GM12878 (cell line): ENCODE results near the gene EIF6. TPM values are rescaled to one million over a fixed set of nuclear protein-coding genes. Genes with fewer than 3 reads are reported as not detected.

ENCODE experiments used
- ATAC-seq: fragments of 200-7000 bp; cut with Tn5 transposase; 3 replicates; pipeline ENCODE4 v1.9.1; 2020; ENCODE audit warnings: mild to moderate bottlenecking, moderate library complexity
- BruUV-seq: library from RNA; stranded (reverse); fragments of 400-500 nt; replicated peaks from 2 replicates; lab custom pipeline; 2021; lab: Mats Ljungman, UMichigan
- CTCF ChIA-PET: fragments of 300-600 bp; sonication (Branson Sonifier 250); formaldehyde crosslinking; extraction: SDS; loops from one replicate; lab custom pipeline; 2021; ENCODE audit warnings: inconsistent platforms; lab: Yijun Ruan, JAX
- POLR2A ChIA-PET: fragments of 350-600 bp; formaldehyde crosslinking; extraction: SDS; loops from one replicate; lab custom pipeline; 2021; ENCODE audit warnings: inconsistent platforms; lab: Charles Lee
- RAD21 ChIA-PET: fragments of 300-600 bp; sonication (Branson Sonifier 250); formaldehyde crosslinking; loops from one replicate; lab custom pipeline; 2023; ENCODE audit warnings: antibody characterized with exemption; ENCODE audit not compliant: unreplicated experiment; lab: Charles Lee
- SMC1A ChIA-PET: fragments of 300-600 bp; sonication (Branson Sonifier 250); formaldehyde crosslinking; loops from one replicate; lab custom pipeline; 2023; ENCODE audit not compliant: unreplicated experiment, uncharacterized antibody; lab: Charles Lee
- DNase-seq: peaks from one replicate; pipeline ENCODE4 v3.0.0-alpha.2; 2011; ENCODE audit warnings: low read depth, low spot score
- FAIRE-seq: peaks from 3 replicates; lab custom pipeline; 2011; peaks lifted over from hg19 to GRCh38; lab: Jason Lieb, UNC
- H2AFZ ChIP-seq: 2 replicates; pipeline ENCODE4 v1.6.0; 2011; ENCODE audit warnings: low read depth, low read length, control low read depth; ENCODE audit not compliant: control insufficient read depth
- H3K27ac ChIP-seq: 2 replicates; pipeline ENCODE4 v1.5.1; 2011; ENCODE audit warnings: control low read depth; ENCODE audit not compliant: control insufficient read depth, insufficient read depth
- H3K27me3 ChIP-seq, 2 experiments: replicated peaks in 1 of 2; 2 replicates each; pipeline versions ENCODE4 v1.6.0 to v1.6.1; 2011; ENCODE audit warnings: low read length in 1 of 2; ENCODE audit not compliant: control insufficient read depth in 2 of 2, insufficient read depth in 2 of 2
- H3K36me3 ChIP-seq, 2 experiments: 2 replicates each; pipeline ENCODE4 v1.5.1; 2011; ENCODE audit warnings: low read length in 1 of 2; ENCODE audit not compliant: control insufficient read depth in 2 of 2, insufficient read depth in 2 of 2
- H3K4me1 ChIP-seq: 2 replicates; pipeline ENCODE4 v1.6.1; 2011; ENCODE audit warnings: mild to moderate bottlenecking, low read length, moderate library complexity, mixed read lengths; ENCODE audit not compliant: control insufficient read depth, insufficient read depth
- H3K4me2 ChIP-seq: 2 replicates; pipeline ENCODE4 v1.6.0; 2011; ENCODE audit warnings: control low read depth; ENCODE audit not compliant: control insufficient read depth, insufficient read depth
- H3K4me3 ChIP-seq: fragments of 200-600 bp; sonication (generic); 2 replicates; pipeline ENCODE4 v1.5.1; 2016
- H3K79me2 ChIP-seq: 2 replicates; pipeline ENCODE4 v1.6.0; 2011; ENCODE audit warnings: low read length; ENCODE audit not compliant: control insufficient read depth, insufficient read depth
- H3K9ac ChIP-seq: 2 replicates; pipeline ENCODE4 v1.8.0; 2011; ENCODE audit warnings: low read length, control low read depth, mixed read lengths; ENCODE audit not compliant: control insufficient read depth, insufficient read depth
- H3K9me3 ChIP-seq: replicated peaks from 3 replicates; pipeline ENCODE4 v1.5.1; 2011; ENCODE audit warnings: mild to moderate bottlenecking, low read length; ENCODE audit not compliant: control insufficient read depth, insufficient read depth
- H4K20me1 ChIP-seq: 2 replicates; pipeline ENCODE4 v1.6.0; 2011; ENCODE audit not compliant: control insufficient read depth, insufficient read depth
- BACH1 ChIP-seq: fragments of 450-650 bp; IDR thresholded peaks from 2 replicates; pipeline ENCODE4 v1.6.1; 2017; ENCODE audit warnings: mild to moderate bottlenecking, borderline replicate concordance
- BMI1 ChIP-seq: fragments of 450-650 bp; IDR thresholded peaks from 2 replicates; pipeline ENCODE4 v1.6.1; 2016; ENCODE audit warnings: mild to moderate bottlenecking, moderate library complexity, borderline replicate concordance
- CHD1 ChIP-seq: IDR thresholded peaks from 2 replicates; pipeline ENCODE4 v1.6.1; 2012; ENCODE audit warnings: low read depth, low read length, improper control_type of control experiment
- CREB1 ChIP-seq: IDR thresholded peaks from 2 replicates; pipeline ENCODE4 v1.6.1; 2012; ENCODE audit warnings: low read depth, mild to moderate bottlenecking, inconsistent platforms
- ETV6 ChIP-seq, 2 experiments: fragments of 450-650 bp in 1 of 2; IDR thresholded peaks in 1 of 2; conservative IDR thresholded peaks in 1 of 2; 2 replicates each; pipeline ENCODE4 v1.6.1; 2014; ENCODE audit warnings: antibody characterized with exemption in 1 of 2, borderline replicate concordance in 1 of 2, low read depth in 1 of 2, mild to moderate bottlenecking in 1 of 2, moderate library complexity in 1 of 2
- KLF5 ChIP-seq: fragments of 450-650 bp; IDR thresholded peaks from 2 replicates; pipeline ENCODE4 v1.6.1; 2014; ENCODE audit warnings: mild to moderate bottlenecking; ENCODE audit not compliant: partially characterized antibody
- LARP7 ChIP-seq: fragments of 450-650 bp; IDR thresholded peaks from 2 replicates; pipeline ENCODE4 v1.6.1; 2017; ENCODE audit warnings: mild to moderate bottlenecking
- MEF2B ChIP-seq: fragments of 450-650 bp; IDR thresholded peaks from 2 replicates; pipeline ENCODE4 v1.6.1; 2018; ENCODE audit warnings: mild to moderate bottlenecking, moderate library complexity; ENCODE audit not compliant: partially characterized antibody, poor library complexity, severe bottlenecking
- MYC ChIP-seq: IDR thresholded peaks from 2 replicates; pipeline ENCODE4 v1.6.1; 2011; ENCODE audit warnings: mild to moderate bottlenecking, low read length, moderate library complexity, inconsistent platforms; ENCODE audit not compliant: insufficient read depth, insufficient replicate concordance, insufficient read length, severe bottlenecking
- NR2C2 ChIP-seq: IDR thresholded peaks from 2 replicates; pipeline ENCODE4 v1.6.1; 2011; ENCODE audit warnings: borderline replicate concordance, low read depth; ENCODE audit not compliant: control insufficient read depth, insufficient read length
- RELA ChIP-seq: fragments of 450-650 bp; IDR thresholded peaks from 2 replicates; pipeline ENCODE4 v1.8.0; 2014; ENCODE audit warnings: borderline replicate concordance; ENCODE audit not compliant: partially characterized antibody
- SMAD5 ChIP-seq: IDR thresholded peaks from 2 replicates; pipeline ENCODE4 v1.6.1; 2016; ENCODE audit warnings: antibody characterized with exemption, low read depth
- STAT1 ChIP-seq: fragments of 450-650 bp; conservative IDR thresholded peaks from 2 replicates; pipeline ENCODE4 v1.6.1; 2014; ENCODE audit warnings: antibody characterized with exemption, mild to moderate bottlenecking
- STAT3 ChIP-seq: IDR thresholded peaks from 2 replicates; pipeline ENCODE4 v1.6.1; 2011; ENCODE audit warnings: low read depth, low read length, improper control_type of control experiment
- TAF1 ChIP-seq: IDR thresholded peaks from 2 replicates; pipeline ENCODE4 v1.6.1; 2011; ENCODE audit warnings: mild to moderate bottlenecking, low read depth, low read length, borderline replicate concordance
- ZNF217 ChIP-seq: fragments of 450-650 bp; IDR thresholded peaks from 2 replicates; pipeline ENCODE4 v1.6.1; 2017; ENCODE audit warnings: antibody characterized with exemption, mild to moderate bottlenecking
- ZNF384 ChIP-seq: IDR thresholded peaks from 2 replicates; pipeline ENCODE4 v1.6.1; 2012; ENCODE audit warnings: low read depth, mild to moderate bottlenecking, low read length, improper control_type of control experiment, borderline replicate concordance
- ZZZ3 ChIP-seq: IDR thresholded peaks from 2 replicates; pipeline ENCODE4 v1.6.1; 2011; ENCODE audit warnings: low read depth; ENCODE audit not compliant: control insufficient read depth, insufficient read length
- WGBS: methylation state at CpG from one replicate; pipeline ENCODE4 v1.1.6; 2016; ENCODE audit warnings: low lambda C conversion rate; ENCODE audit not compliant: insufficient replicate concordance, insufficient coverage; ENCODE audit errors: missing lambda C conversion rate; 5-methylcytosine and 5-hydroxymethylcytosine counted together
- in situ Hi-C: fragments of 300-500 bp; cut with MboI; formaldehyde crosslinking; loops from 9 replicates; pipeline ENCODE4 v1.14.3; 2018; ENCODE audit warnings: mixed read lengths
- intact Hi-C: fragments of 100-400 bp; cut with micrococcal nuclease; formaldehyde crosslinking; loops from one replicate; pipeline ENCODE4 v1.14.2; 2022; ENCODE audit not compliant: unreplicated experiment
- polyA plus RNA-seq, 11 experiments: library from polyadenylated mRNA; depleted of rRNA in 4 of 11; unstranded in 6 of 11; stranded (reverse) in 5 of 11; fragments of >200 nt; fragmentation: Nextera tagmentation in 4 of 11; fragmentation: Illumina TruSeq in 1 of 11; extraction: Ambion mirVana in 4 of 11; extraction: Trizol in 1 of 11; gene quantifications; 1 replicate in 1 of 11; 2 replicates in 10 of 11; pipeline versions ENCODE4 v1.2.1 to v1.2.3, GENCODE V29; 2011 to 2016; ENCODE audit warnings: inconsistent platforms in 2 of 11, missing spikeins in 2 of 11, low read depth in 1 of 11
- total RNA-seq, 4 experiments: library from RNA; depleted of rRNA in 3 of 4; stranded (reverse); fragments of >200 nt in 3 of 4; fragmentation: Illumina TruSeq in 1 of 4; extraction: Trizol in 1 of 4; gene quantifications; 2 replicates each; pipeline versions ENCODE4 v1.2.1 to v1.2.3, GENCODE V29; 2013 to 2021
- TF ChIP-seq, protein P1 (sequence below): IDR thresholded peaks from 2 replicates; pipeline ENCODE4 v1.6.1; 2012; ENCODE audit warnings: low read length, inconsistent platforms
- TF ChIP-seq, protein P2 (sequence below): fragments of 450-650 bp; IDR thresholded peaks from 2 replicates; pipeline ENCODE4 v1.6.1; 2017; ENCODE audit warnings: antibody characterized with exemption, mild to moderate bottlenecking, moderate library complexity

EIF6 gene
- total and polyA plus RNA-seq, 10 of the 15 experiments (the other 5 are each of a cell fraction or from before 2014, with no cell fraction given): 127 to 607 (median 197) TPM

DNA sequence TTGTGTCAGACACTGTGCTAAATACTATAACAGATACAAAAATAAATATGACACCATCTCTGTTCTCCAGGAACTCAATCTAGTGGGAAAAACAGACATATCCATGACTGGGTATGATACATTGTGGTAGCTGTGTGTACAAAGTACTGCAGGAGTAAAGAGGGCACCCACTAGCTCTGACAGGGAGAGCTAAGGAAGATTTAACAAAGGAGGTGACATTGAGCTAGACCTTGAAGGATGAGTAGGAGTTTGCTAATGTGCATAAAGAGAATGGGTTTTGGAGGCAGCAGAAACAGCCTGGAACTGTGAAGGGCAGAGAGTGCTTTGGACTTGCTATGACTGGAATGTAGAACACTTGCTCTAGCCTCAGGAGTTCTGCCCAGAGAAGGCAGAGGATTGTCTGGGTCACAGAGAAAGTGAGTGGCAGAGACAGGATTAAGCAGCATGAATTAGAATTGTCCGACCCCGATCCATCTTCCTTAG is 43.7 kb downstream of the EIF6 start:
- SMC1A ChIA-PET: no interaction called here

More for the DNA sequence above, 43.7 kb downstream of the EIF6 start:
- no peak for FAIRE-seq
- WGBS: 91% methylated on average over 2 of the region's 2 CpGs
- POLR2A ChIA-PET: no interaction called here
- in situ Hi-C loops (no loop called here), intact Hi-C loops (no loop called here)
- H3K9ac ChIP-seq: no peak overlapping the region
- no peak overlapping the region for H2AFZ ChIP-seq
- H3K4me1 ChIP-seq: no peaks in the 10 kb centered on the region
- H3K4me3 ChIP-seq: no peak overlapping the region
- H4K20me1 ChIP-seq: no peaks in the 10 kb centered on the region
- RAD21 ChIA-PET: interaction anchor here (1.2 kb wide), 1 partner anchor 96 kb away, joined by 5 read pairs; no protein-coding TSS in a partner anchor
- BruUV-seq: no TSS peak
- CTCF ChIA-PET: interaction anchor here (0.8 kb wide), 1 partner anchor 94 kb away, joined by 3 read pairs; no protein-coding TSS in a partner anchor
- H3K4me2 ChIP-seq: no peak overlapping the region
- H3K27me3 ChIP-seq: no peaks in the 10 kb centered on the region
- no peaks in the 10 kb centered on the region for H3K79me2 ChIP-seq
- no peak for DNase-seq
- H3K36me3 ChIP-seq: no peaks in the 10 kb centered on the region
- TF ChIP-seq LARP7 (no peak), CHD1 (no peak), STAT3 (no peak), ZZZ3 (no peak), CREB1 (no peak), ETV6 (conservative IDR thresholded peaks at IDR 0.05 in 1 of 2, IDR thresholded peaks at IDR 0.05 in 1 of 2; ENCODE audit: borderline replicate concordance in 1 of 2, low read depth in 1 of 2) (no peak), STAT1 (no peak), NR2C2 (no peak), RELA (no peak), BACH1 (no peak), SMAD5 (no peak), TAF1 (no peak), BMI1 (no peak), ZNF217 (no peak), MYC (no peak), KLF5 (no peak), MEF2B (no peak), ZNF384 (no peak)
- TF ChIP-seq, protein P1, sequence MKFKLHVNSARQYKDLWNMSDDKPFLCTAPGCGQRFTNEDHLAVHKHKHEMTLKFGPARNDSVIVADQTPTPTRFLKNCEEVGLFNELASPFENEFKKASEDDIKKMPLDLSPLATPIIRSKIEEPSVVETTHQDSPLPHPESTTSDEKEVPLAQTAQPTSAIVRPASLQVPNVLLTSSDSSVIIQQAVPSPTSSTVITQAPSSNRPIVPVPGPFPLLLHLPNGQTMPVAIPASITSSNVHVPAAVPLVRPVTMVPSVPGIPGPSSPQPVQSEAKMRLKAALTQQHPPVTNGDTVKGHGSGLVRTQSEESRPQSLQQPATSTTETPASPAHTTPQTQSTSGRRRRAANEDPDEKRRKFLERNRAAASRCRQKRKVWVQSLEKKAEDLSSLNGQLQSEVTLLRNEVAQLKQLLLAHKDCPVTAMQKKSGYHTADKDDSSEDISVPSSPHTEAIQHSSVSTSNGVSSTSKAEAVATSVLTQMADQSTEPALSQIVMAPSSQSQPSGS: no peak
- TF ChIP-seq, protein P2, sequence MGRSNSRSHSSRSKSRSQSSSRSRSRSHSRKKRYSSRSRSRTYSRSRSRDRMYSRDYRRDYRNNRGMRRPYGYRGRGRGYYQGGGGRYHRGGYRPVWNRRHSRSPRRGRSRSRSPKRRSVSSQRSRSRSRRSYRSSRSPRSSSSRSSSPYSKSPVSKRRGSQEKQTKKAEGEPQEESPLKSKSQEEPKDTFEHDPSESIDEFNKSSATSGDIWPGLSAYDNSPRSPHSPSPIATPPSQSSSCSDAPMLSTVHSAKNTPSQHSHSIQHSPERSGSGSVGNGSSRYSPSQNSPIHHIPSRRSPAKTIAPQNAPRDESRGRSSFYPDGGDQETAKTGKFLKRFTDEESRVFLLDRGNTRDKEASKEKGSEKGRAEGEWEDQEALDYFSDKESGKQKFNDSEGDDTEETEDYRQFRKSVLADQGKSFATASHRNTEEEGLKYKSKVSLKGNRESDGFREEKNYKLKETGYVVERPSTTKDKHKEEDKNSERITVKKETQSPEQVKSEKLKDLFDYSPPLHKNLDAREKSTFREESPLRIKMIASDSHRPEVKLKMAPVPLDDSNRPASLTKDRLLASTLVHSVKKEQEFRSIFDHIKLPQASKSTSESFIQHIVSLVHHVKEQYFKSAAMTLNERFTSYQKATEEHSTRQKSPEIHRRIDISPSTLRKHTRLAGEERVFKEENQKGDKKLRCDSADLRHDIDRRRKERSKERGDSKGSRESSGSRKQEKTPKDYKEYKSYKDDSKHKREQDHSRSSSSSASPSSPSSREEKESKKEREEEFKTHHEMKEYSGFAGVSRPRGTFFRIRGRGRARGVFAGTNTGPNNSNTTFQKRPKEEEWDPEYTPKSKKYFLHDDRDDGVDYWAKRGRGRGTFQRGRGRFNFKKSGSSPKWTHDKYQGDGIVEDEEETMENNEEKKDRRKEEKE: no peak
- H3K9me3 ChIP-seq: no peaks in the 10 kb centered on the region
- ATAC-seq: no peak
- no peak overlapping the region for H3K27ac ChIP-seq
